Measurements from ENCODE around the gene AKNA.

- TF ChIP-seq CTCF (IDR thresholded peaks at IDR 0.05) (no peak), SREBF2 (IDR thresholded peaks at IDR 0.05) (no peak), POLR2AphosphoS2 (conservative IDR thresholded peaks at IDR 0.05; ENCODE audit: low read length) (no peak), BCL3 (IDR thresholded peaks at IDR 0.05) (no peak), CHD4 (IDR thresholded peaks at IDR 0.05; ENCODE audit: borderline replicate concordance) (no peak), CEBPB (IDR thresholded peaks at IDR 0.05) (no peak), POLR2A (IDR thresholded peaks at IDR 0.05; ENCODE audit: low read length) (no peak), PBX3 (IDR thresholded peaks at IDR 0.05) (no peak), MAFK (IDR thresholded peaks at IDR 0.05; ENCODE audit: partially characterized antibody) (no peak), RNF2 (IDR thresholded peaks at IDR 0.05; ENCODE audit: borderline replicate concordance, low read depth) (no peak), SMC3 (IDR thresholded peaks at IDR 0.05) (no peak), EHMT2 (IDR thresholded peaks at IDR 0.05; ENCODE audit: low read depth) (no peak)
Measured at GRCh38 chr9:114290561-114290986, 97.2 kb downstream of the AKNA start.
